Heart left ventricle (tissue), 13 donors: ENCODE measurements around the gene NMNAT3.

Experiments
- CTCF ChIP-seq, 12 donors: fragments of 200-600 bp; sonication (generic) in 4 of 12; IDR thresholded peaks; one replicate each; pipeline versions ENCODE4 v1.5.0 to v1.8.0; 2018 to 2022; ENCODE audit warnings: antibody characterized with exemption in 12 of 12, mild to moderate bottlenecking in 5 of 12
- POLR2A ChIP-seq, 2 donors: fragments of 450-650 bp; IDR thresholded peaks; one replicate each; pipeline ENCODE4 v1.6.1; 2017; ENCODE audit warnings: antibody characterized with exemption in 2 of 2, mild to moderate bottlenecking in 2 of 2, moderate library complexity in 2 of 2
- donor health status: ischemic (EF 13 %, LVEDD 7.1; RV severe dilation, severe dysfunction).
- donor health status: DM: no; HTN: yes; CAD: no.
- donor health status: DM: no; HTN: no; CAD: no.
- donor health status: ischemic (EF 25% LVEDD 6.9; RV normal size, moderate dysfunction).
- donor health status: ischemic (EF 25% LVEDD 5.7; RV mildly dilated, moderate dysfunction).
- donor health status: ischemic (EF 35%, LVEDD 5.7; RV mildly dilated, moderate dysfunction).
- donor health status: nonischemic (EF 11% LVEDD 7.7; RV severe dilation, severe dysfunction).
- donor health status: DM: yes; HTN: yes; CAD: no.
- donor health status: PGD.
- donor health status: ischemic (EF 29% LVEDD 5.4; RV normal size, mild dysfunction).
- donor health status: nonischemic (EF 23%, LVEDD 6.1; RV moderate dilation, normal function).

- TF ChIP-seq CTCF (IDR thresholded peaks at IDR 0.05): no peak
- no peak for TF ChIP-seq POLR2A (IDR thresholded peaks at IDR 0.05)
These were observed 7.6 kb downstream of the NMNAT3 start for GRCh38 chr3:139670196-139670595.
